Mammary epithelial cell (primary cell): Measurements from ENCODE around the gene ABCG1.

Experiments
- EZH2 ChIP-seq: IDR thresholded peaks from 2 replicates; pipeline ENCODE4 v1.6.1; 2012; ENCODE audit warnings: low read length, inconsistent platforms, borderline replicate concordance
- TF ChIP-seq, protein P1 (sequence below), 2 donors: IDR thresholded peaks in 1 of 2; conservative IDR thresholded peaks in 1 of 2; 2 replicates each; pipeline ENCODE4 v1.5.1; 2011 to 2012; ENCODE audit warnings: inconsistent platforms in 2 of 2, low read length in 2 of 2, mild to moderate bottlenecking in 2 of 2, control low read depth in 1 of 2, low read depth in 1 of 2; ENCODE audit not compliant: insufficient read depth in 1 of 2; ENCODE audit errors: extremely low read depth in 1 of 2

DNA sequence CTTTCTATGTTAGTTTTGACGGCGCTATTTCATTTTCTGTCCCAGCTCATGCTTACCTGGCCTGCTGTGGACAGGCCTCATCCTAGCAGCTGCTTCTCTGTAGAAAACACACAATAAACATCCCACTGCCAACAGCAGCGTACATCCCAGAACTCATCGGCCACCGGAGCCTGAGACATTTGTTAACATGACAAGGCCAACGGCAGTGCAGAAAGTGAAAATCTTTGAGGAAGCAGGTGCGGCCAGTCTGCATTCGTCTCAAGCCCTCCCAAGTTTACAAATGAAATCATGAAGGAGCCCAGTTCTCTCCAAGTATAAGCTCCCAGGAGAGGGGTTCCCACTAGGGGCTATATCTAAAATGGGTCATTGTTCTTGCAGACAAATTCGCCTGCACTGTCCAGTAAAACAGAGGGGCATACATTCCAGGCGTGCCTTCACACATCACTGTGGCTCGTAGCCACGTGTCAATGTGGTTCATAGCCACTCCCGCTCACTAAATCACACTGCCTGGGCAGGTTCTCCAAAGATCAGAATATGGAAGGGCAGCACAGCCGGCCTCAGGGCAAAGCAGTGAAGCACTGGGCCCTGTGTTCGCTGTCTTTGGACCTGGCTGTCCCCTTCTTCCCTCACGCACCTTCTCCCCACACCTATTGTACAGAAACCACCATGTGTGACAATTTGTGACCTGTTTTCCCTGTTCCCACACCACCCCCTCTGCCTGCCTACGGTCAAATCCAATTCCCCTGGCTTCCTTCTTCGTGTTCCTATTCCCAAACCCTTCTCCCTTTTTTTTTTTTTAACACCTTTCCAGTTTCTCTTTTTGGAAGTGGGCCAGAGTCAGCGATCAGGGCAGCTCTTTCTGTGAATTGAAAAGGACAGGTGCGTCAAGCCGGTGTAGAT, 27.0 kb upstream of the ABCG1 start:
- TF ChIP-seq, protein P1, sequence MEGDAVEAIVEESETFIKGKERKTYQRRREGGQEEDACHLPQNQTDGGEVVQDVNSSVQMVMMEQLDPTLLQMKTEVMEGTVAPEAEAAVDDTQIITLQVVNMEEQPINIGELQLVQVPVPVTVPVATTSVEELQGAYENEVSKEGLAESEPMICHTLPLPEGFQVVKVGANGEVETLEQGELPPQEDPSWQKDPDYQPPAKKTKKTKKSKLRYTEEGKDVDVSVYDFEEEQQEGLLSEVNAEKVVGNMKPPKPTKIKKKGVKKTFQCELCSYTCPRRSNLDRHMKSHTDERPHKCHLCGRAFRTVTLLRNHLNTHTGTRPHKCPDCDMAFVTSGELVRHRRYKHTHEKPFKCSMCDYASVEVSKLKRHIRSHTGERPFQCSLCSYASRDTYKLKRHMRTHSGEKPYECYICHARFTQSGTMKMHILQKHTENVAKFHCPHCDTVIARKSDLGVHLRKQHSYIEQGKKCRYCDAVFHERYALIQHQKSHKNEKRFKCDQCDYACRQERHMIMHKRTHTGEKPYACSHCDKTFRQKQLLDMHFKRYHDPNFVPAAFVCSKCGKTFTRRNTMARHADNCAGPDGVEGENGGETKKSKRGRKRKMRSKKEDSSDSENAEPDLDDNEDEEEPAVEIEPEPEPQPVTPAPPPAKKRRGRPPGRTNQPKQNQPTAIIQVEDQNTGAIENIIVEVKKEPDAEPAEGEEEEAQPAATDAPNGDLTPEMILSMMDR (conservative IDR thresholded peaks at IDR 0.05 in 1 of 2, IDR thresholded peaks at IDR 0.05 in 1 of 2; ENCODE audit: extremely low read depth in 1 of 2, insufficient read depth in 1 of 2, low read depth in 1 of 2, low read length in 2 of 2): no peak
- no peak for TF ChIP-seq EZH2
